ENCODE results near the gene CSTF3.
"Not testable (repeated sequence)": the region's sequence is repeated elsewhere in the genome, so short reads cannot be mapped to it uniquely, and the experiment has no call there.

Gene CSTF3

GRCh38 chr11:33160136-33160535, 1.1 kb downstream of the CSTF3 start:
- no peak for DNase-seq

DNA sequence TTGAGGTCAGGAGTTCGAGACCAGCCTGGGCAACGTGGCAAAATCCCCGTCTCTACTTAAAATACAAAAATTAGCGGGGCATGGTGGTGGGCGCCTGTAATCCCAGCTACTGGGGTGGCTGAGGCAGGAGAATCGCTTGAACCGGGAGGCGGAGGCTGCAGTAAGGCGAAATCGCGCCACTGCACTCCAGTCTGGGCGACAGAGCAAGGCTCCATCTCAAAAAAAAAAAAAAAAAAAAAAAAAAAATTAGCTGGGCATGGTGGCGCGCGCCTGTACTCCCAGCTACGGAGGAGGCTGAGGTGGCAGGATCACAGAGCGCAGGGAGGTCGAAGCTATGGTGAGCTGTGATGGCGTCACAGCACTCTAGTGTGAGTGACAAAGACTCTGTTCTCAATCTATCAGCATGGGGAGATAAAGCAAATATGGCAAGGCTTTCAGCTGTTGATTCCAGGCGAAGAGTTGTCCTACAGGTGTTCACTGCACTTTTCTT, 1.9 kb downstream of the CSTF3 start:
- DNase-seq, result not testable (repeated sequence)

DNA sequence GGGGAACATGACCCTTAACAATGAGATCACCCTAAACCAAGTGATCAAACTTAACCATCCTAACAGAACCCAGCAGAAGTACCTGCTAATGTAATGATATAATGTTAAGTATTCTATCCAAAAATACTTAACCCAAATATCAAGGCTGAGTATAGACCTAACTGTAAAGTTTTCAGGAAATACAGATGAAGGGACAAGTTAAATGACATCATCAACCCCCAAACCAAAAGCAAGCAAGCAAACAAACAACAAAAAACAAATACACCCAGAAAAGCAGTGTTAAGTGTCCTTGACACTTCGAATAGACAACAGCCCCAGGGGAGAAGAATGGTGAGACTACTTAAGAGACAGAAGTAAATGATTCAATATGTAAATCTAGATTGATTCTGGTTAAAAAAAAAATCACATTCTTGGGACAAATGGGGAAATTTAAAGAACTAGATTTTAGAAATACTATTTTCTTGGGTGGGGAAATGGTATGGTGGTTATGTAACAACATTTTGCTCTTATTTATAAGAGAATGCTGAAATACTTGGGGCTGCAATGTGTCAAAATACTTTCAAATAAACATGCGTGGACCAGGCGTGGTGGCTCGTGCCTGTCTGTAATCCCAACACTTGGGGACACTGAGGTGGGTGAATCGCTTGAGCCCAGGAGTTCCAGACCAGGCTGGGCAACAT, 2.5 kb downstream of the CSTF3 start:
- DNase-seq, result no peak

GRCh38 chr11:33157103-33158027, 3.9 kb downstream of the CSTF3 start:
- DNase-seq, result no peak

DNA sequence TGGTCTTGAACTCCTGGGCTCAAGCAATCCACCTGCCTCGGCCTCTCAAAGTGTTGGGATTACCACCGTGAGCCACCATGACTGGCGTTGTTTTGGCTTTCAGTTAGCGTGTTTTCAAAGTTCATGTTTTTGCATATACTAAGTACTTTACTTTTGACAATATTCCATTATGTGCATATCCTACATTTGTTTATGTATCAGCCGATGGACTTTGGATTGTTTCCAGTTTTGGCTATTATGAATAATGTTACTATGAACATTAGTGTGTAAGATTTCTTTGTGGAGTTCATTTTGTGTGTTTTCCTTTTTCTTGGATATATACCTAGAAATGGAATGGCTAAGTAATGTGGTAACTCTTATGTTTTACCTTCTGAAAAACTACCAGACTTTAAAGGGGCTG, 9.9 kb downstream of the CSTF3 start:
- DNase-seq, result no peak

DNA sequence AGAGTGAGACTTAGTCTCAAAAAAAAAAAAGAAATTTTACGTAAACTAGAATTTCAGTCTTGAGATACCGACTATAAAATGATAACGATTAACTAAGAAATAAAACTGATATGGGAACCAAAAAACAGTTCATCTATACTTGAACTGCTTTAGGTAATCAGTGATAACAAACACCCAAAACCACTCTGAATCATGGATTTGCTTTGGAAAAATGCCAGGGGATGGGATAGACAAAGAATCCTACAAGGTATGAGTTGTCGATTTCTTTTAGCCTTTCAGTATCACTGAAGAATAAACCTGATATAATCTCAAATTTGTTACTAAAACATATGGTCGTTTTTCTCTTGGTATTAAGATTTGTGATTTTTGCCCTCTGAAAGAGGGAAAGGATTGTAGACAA, 13.7 kb downstream of the CSTF3 start:
- DNase-seq, result no peak

GRCh38 chr11:33135768-33136443, 25.4 kb downstream of the CSTF3 start:
- DNase-seq, result no peak

GRCh38 chr11:33135216-33135615, 26.1 kb downstream of the CSTF3 start:
- no peak for DNase-seq

DNA sequence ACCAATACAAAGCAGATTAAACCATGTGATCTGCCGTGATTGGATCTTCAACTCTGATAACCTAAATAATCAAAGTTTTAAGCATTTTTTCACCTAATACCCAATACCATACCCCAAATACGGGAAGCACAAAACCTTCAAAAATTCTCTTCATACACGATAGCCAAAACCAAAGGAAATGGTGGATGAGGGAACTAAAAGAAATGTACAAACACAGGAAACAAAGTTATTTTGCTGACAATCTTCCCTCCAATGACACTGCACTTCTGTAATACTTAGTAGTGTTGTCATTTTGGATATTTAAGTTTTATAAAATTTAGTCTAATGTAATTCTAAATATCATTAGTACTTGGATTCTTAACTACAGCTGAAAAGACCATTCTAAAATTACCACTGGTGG, 27.0 kb downstream of the CSTF3 start:
- DNase-seq, result no peak

DNA sequence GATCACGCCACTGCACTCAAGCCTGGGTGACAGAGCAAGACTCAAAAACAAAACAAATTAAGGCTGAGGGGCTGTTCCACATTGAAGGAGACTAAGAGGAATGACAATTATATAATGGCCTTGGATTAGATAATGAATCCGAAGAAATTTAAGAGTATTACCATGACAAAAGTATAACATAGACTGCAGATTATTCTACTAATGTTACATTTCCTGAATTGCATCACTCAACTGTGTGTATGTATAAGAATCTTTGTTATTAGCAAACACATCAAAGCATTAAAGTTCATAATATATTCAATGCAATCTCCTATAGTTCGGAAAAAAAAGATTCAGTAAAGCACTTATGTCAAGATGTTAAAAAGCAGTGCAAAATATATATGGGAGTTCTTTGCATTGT, 27.5 kb downstream of the CSTF3 start:
- no peak for DNase-seq

DNA sequence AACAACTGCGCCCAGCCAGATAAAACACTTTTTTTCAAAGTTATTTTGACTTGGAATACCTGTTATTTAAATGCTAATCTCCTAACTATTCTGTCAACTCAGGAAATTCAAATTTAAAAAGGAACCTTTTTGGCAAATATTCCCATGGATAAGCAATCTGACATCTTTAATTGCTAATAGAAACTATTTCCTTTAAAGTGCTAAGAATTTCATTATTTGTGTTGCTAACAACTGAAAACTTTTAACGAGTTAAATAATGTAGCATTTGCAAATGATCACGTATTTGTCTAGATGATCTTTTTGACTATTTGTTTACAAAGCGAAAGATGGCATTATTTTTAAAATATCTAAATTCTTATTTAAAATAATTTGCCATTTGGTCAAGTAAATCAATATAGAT, 28.8 kb downstream of the CSTF3 start:
- DNase-seq, result no peak

- DNase-seq, result no peak
Measured at GRCh38 chr11:33128739-33129138, 32.5 kb downstream of the CSTF3 start.

DNA sequence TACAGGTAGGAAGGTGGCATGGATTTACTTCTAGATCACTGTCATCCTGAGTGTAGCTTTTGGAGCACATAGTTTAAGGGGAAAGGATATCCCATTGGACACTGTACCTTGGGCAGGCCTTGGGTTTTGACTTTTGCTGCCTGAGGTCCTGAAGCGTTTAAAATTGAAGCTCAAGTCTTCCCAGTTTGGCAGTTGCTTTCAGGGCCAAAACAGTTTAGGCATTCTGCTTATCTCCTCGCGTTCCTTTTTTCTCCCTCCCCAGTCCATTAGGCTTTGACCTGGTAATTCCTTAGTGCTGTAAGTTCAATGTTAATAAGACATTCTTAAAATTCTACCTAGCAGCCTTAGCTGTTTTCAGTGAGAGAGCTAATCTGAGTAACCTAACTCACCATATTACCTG, 35.7 kb downstream of the CSTF3 start:
- DNase-seq, result no peak

DNA sequence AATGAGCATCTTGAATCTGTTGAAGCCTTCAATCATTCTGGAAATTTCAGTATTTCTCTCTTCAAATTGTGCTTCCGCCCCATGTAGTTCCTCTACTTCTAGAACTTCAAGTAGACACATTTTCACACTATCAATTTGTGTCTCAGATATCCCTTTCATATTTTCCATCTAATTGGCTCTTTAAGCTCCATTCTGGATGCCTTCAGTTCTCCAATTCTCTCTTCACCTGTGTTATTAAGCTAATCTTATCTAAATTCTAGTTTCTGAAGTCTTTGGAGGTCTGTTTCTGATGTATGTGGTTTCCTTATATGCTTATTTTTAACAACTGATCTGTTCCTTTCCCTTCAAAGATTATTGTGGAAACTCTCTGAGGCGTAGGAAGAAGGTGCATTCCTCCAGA, 36.3 kb downstream of the CSTF3 start:
- DNase-seq, result no peak

GRCh38 chr11:33122696-33123095, 38.6 kb downstream of the CSTF3 start:
- DNase-seq, result not testable (repeated sequence)

- DNase-seq, result no peak
Measured at GRCh38 chr11:33116535-33116934, 44.7 kb downstream of the CSTF3 start.

GRCh38 chr11:33110083-33110482, 51.2 kb downstream of the CSTF3 start:
- no peak for DNase-seq

GRCh38 chr11:33109294-33109895, 51.9 kb downstream of the CSTF3 start:
- no peak for DNase-seq

GRCh38 chr11:33103836-33104235, 57.4 kb downstream of the CSTF3 start:
- no peak for DNase-seq

DNA sequence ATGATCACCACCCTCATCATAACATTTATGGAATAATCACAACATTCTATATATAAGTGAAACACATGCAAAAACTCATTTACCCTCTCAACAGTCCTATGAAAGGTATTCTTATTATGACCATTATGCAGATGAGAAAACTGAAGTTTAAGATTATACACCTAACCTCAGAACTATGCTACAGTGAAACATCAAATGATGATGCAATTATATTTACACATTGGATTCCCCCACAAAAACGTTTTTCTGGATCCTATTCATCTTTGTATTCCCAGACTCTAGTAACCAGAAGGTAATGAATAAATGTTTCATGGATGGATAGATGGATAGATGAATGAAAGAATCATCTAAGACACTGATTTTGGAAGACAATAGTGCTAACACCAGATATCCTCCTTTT, 67.1 kb downstream of the CSTF3 start:
- DNase-seq, result no peak

- DNase-seq, result no peak
Measured at GRCh38 chr11:33089776-33090175, 71.5 kb downstream of the CSTF3 start.

GRCh38 chr11:33086017-33086416, 75.3 kb downstream of the CSTF3 start:
- DNase-seq, result no peak

- DNase-seq, result no peak
Measured at GRCh38 chr11:33083918-33084317, 77.4 kb downstream of the CSTF3 start.

Data from NCI-H1417 treated with DMSO at 0.1 percent for 48 hours (cell line).